ENCODE measurements around the gene KIF14.

DNA sequence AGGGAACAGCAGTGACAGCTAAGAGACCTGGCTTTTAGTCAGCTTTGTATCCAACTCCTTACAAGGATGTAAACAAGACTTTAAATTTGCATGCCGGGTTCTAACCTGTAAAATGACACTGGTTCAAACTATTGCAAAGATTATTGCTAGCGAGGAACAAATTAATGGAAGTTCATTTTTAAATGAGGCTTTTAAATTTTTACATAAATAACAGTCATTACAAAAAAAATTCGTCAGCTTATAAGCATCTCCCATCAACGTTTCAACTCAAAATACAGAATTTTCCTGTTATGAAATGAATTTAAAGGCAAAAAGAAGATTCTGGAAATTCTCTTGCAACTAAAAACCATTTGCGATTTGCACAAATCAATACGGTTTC is 668 bp downstream of the KIF14 start:
- TF ChIP-seq EZH2phosphoT487 (IDR thresholded peaks at IDR 0.05; ENCODE audit: low read depth, severe bottlenecking, unreplicated experiment) (no peak), EZH2 (IDR thresholded peaks at IDR 0.05; ENCODE audit: borderline replicate concordance) (no peak)
- TF ChIP-seq, protein P1, sequence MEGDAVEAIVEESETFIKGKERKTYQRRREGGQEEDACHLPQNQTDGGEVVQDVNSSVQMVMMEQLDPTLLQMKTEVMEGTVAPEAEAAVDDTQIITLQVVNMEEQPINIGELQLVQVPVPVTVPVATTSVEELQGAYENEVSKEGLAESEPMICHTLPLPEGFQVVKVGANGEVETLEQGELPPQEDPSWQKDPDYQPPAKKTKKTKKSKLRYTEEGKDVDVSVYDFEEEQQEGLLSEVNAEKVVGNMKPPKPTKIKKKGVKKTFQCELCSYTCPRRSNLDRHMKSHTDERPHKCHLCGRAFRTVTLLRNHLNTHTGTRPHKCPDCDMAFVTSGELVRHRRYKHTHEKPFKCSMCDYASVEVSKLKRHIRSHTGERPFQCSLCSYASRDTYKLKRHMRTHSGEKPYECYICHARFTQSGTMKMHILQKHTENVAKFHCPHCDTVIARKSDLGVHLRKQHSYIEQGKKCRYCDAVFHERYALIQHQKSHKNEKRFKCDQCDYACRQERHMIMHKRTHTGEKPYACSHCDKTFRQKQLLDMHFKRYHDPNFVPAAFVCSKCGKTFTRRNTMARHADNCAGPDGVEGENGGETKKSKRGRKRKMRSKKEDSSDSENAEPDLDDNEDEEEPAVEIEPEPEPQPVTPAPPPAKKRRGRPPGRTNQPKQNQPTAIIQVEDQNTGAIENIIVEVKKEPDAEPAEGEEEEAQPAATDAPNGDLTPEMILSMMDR (IDR thresholded peaks at IDR 0.05; ENCODE audit: poor library complexity), result no peak

Measured in hepatocyte (in vitro differentiated cells).